ENCODE results near the gene COL16A1. TPM values are rescaled to one million over a fixed set of nuclear protein-coding genes. Genes with fewer than 3 reads are reported as not detected.

COL16A1 gene
- total RNA-seq, 2 donors from 2014 or later: 0.73 to 1.6 TPM

DNA sequence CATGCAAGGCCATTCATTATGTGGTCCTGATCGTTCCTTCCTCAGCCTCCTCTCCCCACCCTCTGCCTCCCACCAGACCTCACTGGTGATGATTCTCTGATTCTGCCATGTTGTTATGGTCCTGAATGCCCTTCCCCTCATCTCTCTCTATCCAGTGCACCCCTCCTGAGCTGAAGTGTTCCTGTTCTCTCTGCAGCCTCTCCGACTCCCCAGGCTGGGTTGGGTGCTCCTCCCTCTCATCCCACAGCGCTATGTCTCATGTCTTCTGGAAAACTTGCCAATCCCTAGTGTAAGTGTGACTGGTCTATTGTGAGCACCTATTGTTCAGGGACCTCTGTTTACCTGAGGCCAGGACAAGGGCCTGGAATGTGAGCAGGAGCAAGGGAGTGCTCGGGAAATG, 48.1 kb downstream of the COL16A1 start:
- Mint-ChIP-seq H3K27me3 (peaks cover 0 to 8% of the 10 kb centered on the region in 2 donors), H3K4me1 (ENCODE audit: low read depth in 2 of 2) (no peaks in the 10 kb centered on the region), H3K36me3 (no peaks in the 10 kb centered on the region), H3K9me3 (no peaks in the 10 kb centered on the region), H3K4me3 (no peak overlapping the region), H3K27ac (no peak overlapping the region)
- ATAC-seq (no peak), DNase-seq (ENCODE audit: low spot score) (no peak)

- no peak for DNase-seq (ENCODE audit: low spot score)
- Mint-ChIP-seq H3K4me1 (ENCODE audit: low read depth in 2 of 2) (no peaks in the 10 kb centered on the region), H3K4me3 (no peak overlapping the region), H3K36me3 (no peaks in the 10 kb centered on the region), H3K9me3 (no peaks in the 10 kb centered on the region), H3K27me3 (peaks cover 0 to 8% of the 10 kb centered on the region in 2 donors), H3K27ac (no peak overlapping the region)
- ATAC-seq: no peak
Measured at GRCh38 chr1:31655104-31655503, 48.7 kb downstream of the COL16A1 start.

GRCh38 chr1:31654474-31654776, 49.4 kb downstream of the COL16A1 start:
- no peaks in the 10 kb centered on the region for H3K4me1 Mint-ChIP-seq (ENCODE audit: low read depth in 2 of 2)
- H3K4me3 Mint-ChIP-seq: no peak overlapping the region
- H3K27me3 Mint-ChIP-seq: peaks cover 0 to 8% of the 10 kb centered on the region in 2 donors
- no peaks in the 10 kb centered on the region for H3K36me3 Mint-ChIP-seq
- DNase-seq (ENCODE audit: low spot score) (no peak), ATAC-seq (no peak)
- H3K27ac Mint-ChIP-seq: no peak overlapping the region
- no peaks in the 10 kb centered on the region for H3K9me3 Mint-ChIP-seq

DNA sequence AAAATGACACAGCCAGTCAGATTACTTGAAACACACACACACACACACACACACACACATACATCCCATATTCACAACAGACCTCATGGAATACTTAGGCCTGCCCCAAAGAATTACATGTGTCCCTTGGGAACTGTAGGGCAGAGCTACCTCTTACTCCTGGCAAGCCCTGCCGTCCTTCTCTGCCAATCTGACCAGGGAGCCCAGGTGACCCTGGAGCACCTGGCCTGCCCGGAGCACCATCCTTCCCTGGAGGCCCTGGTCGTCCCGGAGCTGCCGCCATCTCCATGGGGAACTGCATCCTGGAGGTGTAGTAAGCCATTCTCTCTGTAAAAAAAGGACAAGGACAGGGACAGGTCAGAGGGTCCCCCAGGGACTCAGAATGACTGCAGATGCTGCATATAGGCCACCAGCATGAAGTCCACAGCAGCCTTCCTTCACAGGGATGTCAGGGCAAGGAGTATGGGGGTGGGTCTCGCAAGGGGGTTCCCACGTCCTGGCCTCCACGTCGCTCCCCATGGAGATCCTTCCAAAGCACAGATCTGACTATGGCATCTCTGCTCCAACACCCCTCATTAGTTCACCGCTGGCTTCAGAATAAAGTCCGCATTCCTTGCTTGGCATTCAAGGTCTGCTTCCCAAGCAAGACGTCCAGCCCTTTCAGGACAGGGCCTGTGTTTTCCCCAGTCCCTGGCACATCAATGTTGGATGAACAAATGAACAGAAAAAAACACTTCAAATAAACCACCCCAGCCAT, 49.9 kb downstream of the COL16A1 start:
- no peaks in the 10 kb centered on the region for H3K4me1 Mint-ChIP-seq (ENCODE audit: low read depth in 2 of 2)
- no peaks in the 10 kb centered on the region for H3K9me3 Mint-ChIP-seq
- no peak for ATAC-seq
- no peak overlapping the region for H3K4me3 Mint-ChIP-seq
- no peak for DNase-seq (ENCODE audit: low spot score)
- H3K27ac Mint-ChIP-seq: no peak overlapping the region
- no peaks in the 10 kb centered on the region for H3K36me3 Mint-ChIP-seq
- H3K27me3 Mint-ChIP-seq: peaks cover 0 to 8% of the 10 kb centered on the region in 2 donors

DNA sequence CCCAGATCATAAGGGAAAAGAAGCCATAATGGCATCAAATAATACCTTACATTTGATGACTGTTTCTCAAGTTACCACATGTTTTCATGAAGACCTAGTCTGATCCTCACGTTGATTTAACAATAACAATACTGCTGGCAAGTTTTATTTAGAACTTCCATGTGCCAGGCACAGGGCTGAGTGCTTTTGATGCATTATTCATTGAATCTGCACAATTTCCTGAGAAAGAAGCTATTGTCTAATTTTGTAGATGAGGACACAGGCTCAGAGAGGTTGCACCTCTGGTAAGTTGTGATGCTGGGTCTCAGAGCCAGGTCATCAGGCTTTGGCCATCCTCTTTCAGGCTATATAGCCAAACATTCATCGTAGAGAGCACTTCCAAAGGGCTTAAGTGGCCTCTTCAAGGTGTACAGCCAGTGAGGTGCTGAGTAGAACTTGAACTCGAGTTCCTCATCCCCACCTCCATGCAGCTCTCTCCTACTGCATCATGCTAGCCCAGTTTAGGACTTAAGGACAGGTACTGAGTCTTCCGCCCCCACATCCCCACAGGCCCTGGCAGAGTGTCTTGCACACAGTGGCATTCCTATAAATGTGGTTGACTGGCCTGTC, 50.8 kb downstream of the COL16A1 start:
- ATAC-seq: no peak
- DNase-seq (ENCODE audit: low spot score): no peak
- Mint-ChIP-seq H3K9me3 (no peaks in the 10 kb centered on the region), H3K27ac (no peak overlapping the region), H3K4me1 (ENCODE audit: low read depth in 2 of 2) (no peaks in the 10 kb centered on the region), H3K27me3 (peaks cover 0 to 6% of the 10 kb centered on the region in 2 donors), H3K36me3 (no peaks in the 10 kb centered on the region), H3K4me3 (no peak overlapping the region)

DNA sequence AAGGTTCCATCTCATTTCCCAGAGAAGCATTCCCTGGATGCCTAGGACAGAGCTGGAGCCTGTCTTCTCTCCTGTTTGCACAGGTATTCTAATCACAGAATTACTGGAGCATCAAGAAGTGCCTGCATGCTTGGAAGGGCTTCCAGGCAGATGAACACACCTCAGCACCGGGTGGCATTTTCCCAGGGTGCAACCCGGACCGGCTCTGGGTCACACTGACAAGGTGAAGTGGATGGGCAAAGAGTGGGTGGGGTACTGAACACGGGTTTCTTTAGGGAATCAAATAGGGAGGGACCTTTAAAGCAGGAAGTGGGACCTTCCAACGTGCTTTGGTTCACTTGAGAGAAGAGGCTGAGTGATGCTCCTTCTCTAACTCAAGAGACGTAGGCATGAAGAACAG, 52.1 kb downstream of the COL16A1 start:
- Mint-ChIP-seq H3K4me3 (no peak overlapping the region), H3K4me1 (ENCODE audit: low read depth in 2 of 2) (peaks cover 6% of the 10 kb centered on the region in 2 donors), H3K36me3 (peaks cover 5% of the 10 kb centered on the region), H3K27me3 (peaks cover 0 to 3% of the 10 kb centered on the region in 2 donors), H3K9me3 (peaks cover 2% of the 10 kb centered on the region), H3K27ac (no peak overlapping the region)
- DNase-seq (ENCODE audit: low spot score): no peak
- ATAC-seq: no peak

DNA sequence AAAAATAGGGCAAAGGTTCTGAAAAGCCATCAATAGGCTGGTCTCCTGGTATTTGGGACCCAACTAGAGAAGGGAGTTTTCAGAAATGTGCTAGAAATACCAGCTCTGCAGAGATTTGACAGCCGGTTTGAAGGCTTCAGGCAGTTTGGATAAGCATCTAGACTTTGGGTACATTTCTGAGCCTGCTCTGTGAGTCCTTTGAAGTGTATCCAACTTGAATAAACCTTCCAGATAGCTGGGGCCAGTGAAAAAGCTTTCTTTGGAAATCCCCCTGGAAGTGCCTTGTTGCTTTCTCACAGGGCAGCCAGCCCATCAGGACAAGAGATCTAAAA, 52.8 kb downstream of the COL16A1 start:
- H3K4me3 Mint-ChIP-seq: no peak overlapping the region
- peaks cover 7% of the 10 kb centered on the region for H3K36me3 Mint-ChIP-seq
- DNase-seq (ENCODE audit: low spot score) (no peak), ATAC-seq (no peak)
- peaks cover 0 to 3% of the 10 kb centered on the region in 2 donors for H3K27me3 Mint-ChIP-seq
- H3K9me3 Mint-ChIP-seq: peaks cover 6% of the 10 kb centered on the region
- peaks cover 13% of the 10 kb centered on the region in 2 donors for H3K4me1 Mint-ChIP-seq (ENCODE audit: low read depth in 2 of 2)
- no peak overlapping the region for H3K27ac Mint-ChIP-seq

GRCh38 chr1:31650161-31651088, 53.4 kb downstream of the COL16A1 start:
- no peak for ATAC-seq
- Mint-ChIP-seq H3K27me3 (no peaks in the 10 kb centered on the region), H3K27ac (no peak overlapping the region), H3K4me1 (ENCODE audit: low read depth in 2 of 2) (peaks cover 17 to 19% of the 10 kb centered on the region in 2 donors), H3K36me3 (peaks cover 7% of the 10 kb centered on the region), H3K9me3 (peaks cover 6% of the 10 kb centered on the region), H3K4me3 (no peak overlapping the region)
- DNase-seq (ENCODE audit: low spot score): no peak

- Mint-ChIP-seq H3K9me3 (peaks cover 6% of the 10 kb centered on the region), H3K27ac (no peak overlapping the region), H3K4me1 (ENCODE audit: low read depth in 2 of 2) (peaks cover 22 to 28% of the 10 kb centered on the region in 2 donors), H3K4me3 (no peak overlapping the region), H3K27me3 (no peaks in the 10 kb centered on the region), H3K36me3 (peaks cover 7% of the 10 kb centered on the region)
- no peak for ATAC-seq
- DNase-seq (ENCODE audit: low spot score): no peak
Measured at GRCh38 chr1:31648641-31649357, 55.0 kb downstream of the COL16A1 start.

GRCh38 chr1:31648190-31648589, 55.6 kb downstream of the COL16A1 start:
- Mint-ChIP-seq H3K4me3 (no peak overlapping the region), H3K27me3 (no peaks in the 10 kb centered on the region), H3K27ac (no peak overlapping the region), H3K36me3 (peaks cover 7% of the 10 kb centered on the region), H3K4me1 (ENCODE audit: low read depth in 2 of 2) (peaks cover 27 to 33% of the 10 kb centered on the region in 2 donors), H3K9me3 (peaks cover 6% of the 10 kb centered on the region)
- no peak for ATAC-seq
- no peak for DNase-seq (ENCODE audit: low spot score)

DNA sequence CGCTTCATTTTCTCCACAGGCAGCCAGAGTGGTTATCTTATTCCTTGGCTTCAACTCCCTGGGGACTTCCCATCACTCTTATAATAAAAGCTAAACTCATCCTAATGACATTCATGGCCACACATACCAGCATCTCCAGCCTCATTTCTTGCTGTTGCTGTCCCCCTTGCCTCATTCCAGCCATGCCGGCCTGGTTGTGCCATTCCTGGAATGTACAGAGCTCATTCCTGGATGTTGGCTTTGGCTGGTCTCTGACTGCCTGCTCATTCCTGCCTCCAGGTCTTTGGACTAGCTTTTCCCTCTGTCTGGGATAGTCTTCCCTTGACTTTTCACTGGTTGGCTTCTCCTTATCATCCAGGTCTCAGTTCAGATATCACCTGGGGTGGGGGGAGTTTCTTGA, 56.7 kb downstream of the COL16A1 start:
- no peak for DNase-seq (ENCODE audit: low spot score)
- Mint-ChIP-seq H3K9me3 (peaks cover 6% of the 10 kb centered on the region), H3K36me3 (peaks cover 7% of the 10 kb centered on the region), H3K27me3 (no peaks in the 10 kb centered on the region), H3K4me1 (ENCODE audit: low read depth in 2 of 2) (peaks cover 27 to 33% of the 10 kb centered on the region in 2 donors), H3K4me3 (peak overlapping the region; percentile 92), H3K27ac (peak overlapping the region in 1 of 2 donors; percentile 87)
- ATAC-seq: no peak

DNA sequence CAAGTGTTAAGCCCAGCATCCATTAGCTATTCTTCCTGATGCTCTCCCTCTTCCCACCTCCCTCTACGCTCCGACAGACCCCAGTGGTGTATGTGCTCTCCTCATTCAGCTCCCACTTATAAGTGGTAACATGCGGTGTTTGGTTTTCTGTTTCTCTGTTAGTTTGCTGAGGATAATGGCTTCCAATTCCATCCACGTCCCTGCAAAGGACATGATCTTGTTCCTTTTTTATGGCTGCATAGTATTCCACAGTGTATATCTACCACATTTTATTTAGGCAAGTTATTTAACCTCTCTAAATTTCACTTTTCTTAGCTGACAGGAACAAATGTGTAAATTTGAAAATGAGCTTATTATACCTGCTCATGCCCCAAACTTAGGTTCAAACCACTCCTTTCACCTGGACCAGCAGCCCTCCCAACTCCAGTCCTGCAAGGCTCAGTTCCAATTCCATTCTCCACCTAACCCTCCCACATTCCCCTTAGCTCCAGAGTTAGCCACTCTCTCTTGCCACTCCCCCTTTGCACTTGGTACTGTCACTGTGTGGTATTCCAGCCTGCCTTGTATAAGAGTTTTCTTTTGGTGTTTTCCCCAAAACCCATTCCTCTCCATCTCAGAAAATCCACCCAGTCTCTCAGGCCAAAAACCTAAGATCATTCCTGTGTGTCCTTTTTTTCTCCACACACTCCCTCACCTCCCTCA, 57.4 kb downstream of the COL16A1 start:
- ATAC-seq (no peak), DNase-seq (ENCODE audit: low spot score) (no peak)
- H3K27ac Mint-ChIP-seq: peak overlapping the region; percentile 87 to 96
- peak overlapping the region; percentile 92 for H3K4me3 Mint-ChIP-seq
- H3K4me1 Mint-ChIP-seq (ENCODE audit: low read depth in 2 of 2): peaks cover 27 to 33% of the 10 kb centered on the region in 2 donors
- H3K9me3 Mint-ChIP-seq: peaks cover 6% of the 10 kb centered on the region
- H3K36me3 Mint-ChIP-seq: peaks cover 7% of the 10 kb centered on the region
- H3K27me3 Mint-ChIP-seq: no peaks in the 10 kb centered on the region

DNA sequence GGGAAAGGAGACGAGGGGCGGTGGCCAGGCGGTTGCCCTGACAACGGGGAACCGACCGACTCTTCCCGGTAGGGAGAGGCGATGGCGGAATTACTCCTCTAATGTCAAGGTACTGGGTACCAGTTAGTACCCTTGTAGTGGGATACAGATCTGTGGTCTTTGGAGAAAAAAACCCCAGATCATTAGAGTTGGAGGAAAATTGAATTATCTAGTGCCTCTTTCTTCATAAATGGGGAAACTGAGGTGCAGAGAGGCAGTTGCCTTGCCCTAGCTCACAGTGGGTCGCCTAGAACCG, 58.6 kb downstream of the COL16A1 start:
- H3K36me3 Mint-ChIP-seq: peaks cover 7% of the 10 kb centered on the region
- peaks cover 6% of the 10 kb centered on the region for H3K9me3 Mint-ChIP-seq
- no peak for DNase-seq (ENCODE audit: low spot score)
- peaks cover 27 to 33% of the 10 kb centered on the region in 2 donors for H3K4me1 Mint-ChIP-seq (ENCODE audit: low read depth in 2 of 2)
- no peak for ATAC-seq
- H3K4me3 Mint-ChIP-seq: peak overlapping the region; percentile 92
- no peaks in the 10 kb centered on the region for H3K27me3 Mint-ChIP-seq
- peak overlapping the region; percentile 87 to 96 for H3K27ac Mint-ChIP-seq
